Peyer's patch (tissue), 4 donors: Measurements from ENCODE around the gene ABHD2.

ENCODE experiments used
- POLR2A ChIP-seq, 2 donors: fragments of 450-650 bp; IDR thresholded peaks; one replicate each; pipeline ENCODE4 v1.5.1; 2017; ENCODE audit warnings: antibody characterized with exemption in 2 of 2, mild to moderate bottlenecking in 2 of 2, moderate library complexity in 2 of 2
- TF ChIP-seq, protein P1 (sequence below), 6 experiments: fragments of 450-650 bp in 4 of 6; fragments of 200-600 bp in 2 of 6; sonication (generic) in 1 of 6; IDR thresholded peaks; one replicate each; pipeline ENCODE4 v1.5.1; 2017 to 2019; ENCODE audit warnings: antibody characterized with exemption in 6 of 6, mild to moderate bottlenecking in 3 of 6, moderate library complexity in 1 of 6

DNA sequence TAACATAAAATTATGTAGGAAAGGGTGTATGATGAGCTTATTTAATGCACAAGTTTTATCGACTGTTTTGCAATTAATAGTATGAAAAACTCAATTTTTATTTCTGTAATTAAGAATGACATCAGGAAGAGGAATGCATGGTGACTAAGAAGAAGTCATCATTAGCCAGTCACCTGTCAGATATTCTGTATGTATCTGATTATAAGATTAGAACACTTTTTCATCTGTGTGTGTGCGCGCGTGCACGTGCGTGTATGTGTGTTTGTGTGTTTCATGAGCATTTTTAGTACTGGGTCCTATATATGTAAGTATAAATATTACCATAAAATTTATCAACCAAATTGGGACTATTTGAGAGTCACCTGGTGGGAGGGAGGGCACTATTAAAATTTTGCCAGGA is 5.0 kb upstream of the ABHD2 start:
- TF ChIP-seq, protein P1, sequence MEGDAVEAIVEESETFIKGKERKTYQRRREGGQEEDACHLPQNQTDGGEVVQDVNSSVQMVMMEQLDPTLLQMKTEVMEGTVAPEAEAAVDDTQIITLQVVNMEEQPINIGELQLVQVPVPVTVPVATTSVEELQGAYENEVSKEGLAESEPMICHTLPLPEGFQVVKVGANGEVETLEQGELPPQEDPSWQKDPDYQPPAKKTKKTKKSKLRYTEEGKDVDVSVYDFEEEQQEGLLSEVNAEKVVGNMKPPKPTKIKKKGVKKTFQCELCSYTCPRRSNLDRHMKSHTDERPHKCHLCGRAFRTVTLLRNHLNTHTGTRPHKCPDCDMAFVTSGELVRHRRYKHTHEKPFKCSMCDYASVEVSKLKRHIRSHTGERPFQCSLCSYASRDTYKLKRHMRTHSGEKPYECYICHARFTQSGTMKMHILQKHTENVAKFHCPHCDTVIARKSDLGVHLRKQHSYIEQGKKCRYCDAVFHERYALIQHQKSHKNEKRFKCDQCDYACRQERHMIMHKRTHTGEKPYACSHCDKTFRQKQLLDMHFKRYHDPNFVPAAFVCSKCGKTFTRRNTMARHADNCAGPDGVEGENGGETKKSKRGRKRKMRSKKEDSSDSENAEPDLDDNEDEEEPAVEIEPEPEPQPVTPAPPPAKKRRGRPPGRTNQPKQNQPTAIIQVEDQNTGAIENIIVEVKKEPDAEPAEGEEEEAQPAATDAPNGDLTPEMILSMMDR (IDR thresholded peaks at IDR 0.05), result no peak
- no peak for TF ChIP-seq POLR2A (IDR thresholded peaks at IDR 0.05)
